Body of pancreas (tissue), 4 donors: ENCODE results near the gene RCOR2.

ENCODE experiments used
- CTCF ChIP-seq, 7 experiments: fragments of 450-650 bp in 4 of 7; fragments of 200-600 bp in 3 of 7; sonication (generic) in 3 of 7; IDR thresholded peaks; one replicate each; pipeline ENCODE4 v1.5.1; 2016 to 2019; ENCODE audit warnings: antibody characterized with exemption in 7 of 7
- POLR2A ChIP-seq, 3 donors: fragments of 450-650 bp; IDR thresholded peaks; one replicate each; pipeline ENCODE4 v1.6.1; 2016; ENCODE audit warnings: antibody characterized with exemption in 3 of 3, mild to moderate bottlenecking in 2 of 3

GRCh38 chr11:63907063-63907462 is 9.9 kb downstream of the RCOR2 start:
- TF ChIP-seq CTCF (IDR thresholded peaks at IDR 0.05) = no peak
- no peak for TF ChIP-seq POLR2A (IDR thresholded peaks at IDR 0.05)
